Muscle layer of colon (tissue), 2 donors: ENCODE results near the gene DHRS7.

Experiments
- H3K27ac ChIP-seq: one replicate; pipeline ENCODE4 v1.7.0; 2013; ENCODE audit warnings: low read depth, mild to moderate bottlenecking, low read length, moderate library complexity
- H3K27me3 ChIP-seq, 2 donors: one replicate each; pipeline ENCODE4 v1.7.0; 2013; ENCODE audit warnings: low read length in 2 of 2, mild to moderate bottlenecking in 2 of 2; ENCODE audit not compliant: insufficient read depth in 2 of 2, control insufficient read depth in 1 of 2
- H3K36me3 ChIP-seq: one replicate; pipeline ENCODE4 v1.7.0; 2013; ENCODE audit warnings: mild to moderate bottlenecking, low read length; ENCODE audit not compliant: insufficient read depth
- H3K4me1 ChIP-seq: one replicate; pipeline ENCODE4 v1.7.0; 2013; ENCODE audit warnings: mild to moderate bottlenecking, low read length; ENCODE audit not compliant: insufficient read depth
- H3K4me3 ChIP-seq, 2 donors: one replicate each; pipeline ENCODE4 v1.7.0; 2013; ENCODE audit warnings: low read length in 2 of 2, low read depth in 1 of 2, mild to moderate bottlenecking in 1 of 2, moderate library complexity in 1 of 2
- H3K9ac ChIP-seq: one replicate; pipeline ENCODE4 v1.7.0; 2013; ENCODE audit warnings: low read length
- H3K9me3 ChIP-seq: one replicate; pipeline ENCODE4 v1.7.0; 2013; ENCODE audit warnings: mild to moderate bottlenecking, low read length
- donor health status: abdominal sarcoma.
- donor health status: Adenocarcinoma of cecum.

The DHRS7 gene, protein sequence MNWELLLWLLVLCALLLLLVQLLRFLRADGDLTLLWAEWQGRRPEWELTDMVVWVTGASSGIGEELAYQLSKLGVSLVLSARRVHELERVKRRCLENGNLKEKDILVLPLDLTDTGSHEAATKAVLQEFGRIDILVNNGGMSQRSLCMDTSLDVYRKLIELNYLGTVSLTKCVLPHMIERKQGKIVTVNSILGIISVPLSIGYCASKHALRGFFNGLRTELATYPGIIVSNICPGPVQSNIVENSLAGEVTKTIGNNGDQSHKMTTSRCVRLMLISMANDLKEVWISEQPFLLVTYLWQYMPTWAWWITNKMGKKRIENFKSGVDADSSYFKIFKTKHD

DNA sequence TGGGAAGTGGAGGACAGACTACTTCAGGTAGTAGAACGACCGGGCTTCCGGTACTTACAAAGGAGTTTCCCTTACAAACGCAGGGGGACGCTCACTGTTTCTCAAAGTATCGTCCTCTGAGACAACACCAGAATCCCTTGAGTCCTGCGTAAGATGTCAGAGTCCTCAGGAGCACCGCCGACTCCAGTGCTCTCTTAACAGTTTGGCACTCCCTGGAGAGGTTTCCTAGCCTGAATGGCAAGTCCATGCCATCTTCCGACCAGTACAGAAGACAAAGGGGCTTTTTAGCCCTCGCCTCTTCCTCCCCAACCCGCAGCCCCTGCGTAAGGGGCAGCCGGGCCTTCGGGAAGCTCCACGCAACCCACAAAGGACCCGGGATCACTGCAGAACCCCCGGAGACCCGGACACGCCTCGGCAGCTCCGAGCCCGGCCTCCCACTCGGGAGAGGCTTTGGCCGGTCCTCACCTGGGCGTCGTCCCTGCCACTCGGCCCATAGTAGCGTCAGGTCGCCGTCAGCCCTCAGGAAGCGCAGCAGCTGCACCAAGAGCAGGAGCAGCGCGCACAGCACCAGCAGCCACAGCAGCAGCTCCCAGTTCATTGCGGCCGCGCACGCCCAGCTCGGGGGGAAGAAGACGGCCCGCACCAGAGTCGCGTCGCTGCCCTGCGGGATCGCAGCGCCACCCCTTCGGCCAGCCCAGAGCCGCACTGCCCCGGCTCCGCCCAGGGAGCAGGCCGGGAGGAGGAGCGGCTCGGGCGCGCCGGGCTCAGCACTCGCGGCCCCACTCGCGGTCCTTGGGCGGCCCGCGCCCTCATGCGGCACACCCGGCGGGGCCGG lies at the start of gene DHRS7:
Gene DHRS7, minus strand, starts transcription at position 687 of the 835 bp plus-strand sequence. Its CDS starts 89 bp downstream, at position 598.
- Histone ChIP-seq H3K27ac (peak within 1 kb of the TSS; percentile 77), H3K27me3 (no peaks in the 10 kb centered on the region), H3K36me3 (no peaks in the 10 kb centered on the region), H3K4me3 (peak within 1 kb of the TSS; percentile 83 to 99), H3K9me3 (no peaks in the 10 kb centered on the region), H3K9ac (peak within 1 kb of the TSS; percentile 86), H3K4me1 (peaks cover 16% of the 10 kb centered on the region)

DNA sequence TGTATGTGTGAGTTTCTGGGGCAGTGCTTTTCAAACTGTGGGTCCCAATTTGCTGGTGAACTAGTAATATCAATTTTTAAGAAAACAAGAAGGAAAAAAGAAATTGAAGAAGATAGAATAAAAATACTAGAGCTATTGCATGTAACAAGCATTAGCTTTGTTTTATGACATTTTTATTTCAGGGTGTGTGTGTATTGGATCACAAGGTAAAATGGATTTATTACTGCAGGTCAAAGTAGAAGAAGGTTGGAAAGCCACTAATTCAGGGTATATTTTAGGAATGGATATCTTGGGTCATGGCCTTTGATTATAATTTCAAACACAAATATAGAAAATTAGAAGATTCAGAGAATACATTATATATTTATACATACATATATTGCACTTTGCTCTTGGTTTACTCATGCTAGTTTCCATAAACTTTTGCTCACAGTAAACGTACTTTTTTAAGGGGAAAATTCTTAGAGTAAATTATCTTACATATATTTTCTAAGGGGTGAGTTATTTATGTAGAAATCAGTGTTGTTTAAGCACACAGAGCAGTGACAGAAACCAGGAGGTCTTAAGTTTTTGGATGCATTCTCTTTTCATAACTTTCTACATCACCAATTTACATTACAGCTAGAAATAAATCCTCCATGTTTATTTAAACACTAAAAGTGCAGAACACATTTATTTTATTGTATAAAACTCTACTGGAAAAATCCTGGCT lies 49.4 kb upstream of the DHRS7 start:
- peak overlapping the region; percentile 57 for H3K27ac ChIP-seq
- H3K27me3 ChIP-seq = no peaks in the 10 kb centered on the region
- no peaks in the 10 kb centered on the region for H3K9me3 ChIP-seq
- no peak overlapping the region for H3K9ac ChIP-seq
- peaks cover 37% of the 10 kb centered on the region for H3K4me1 ChIP-seq
- H3K36me3 ChIP-seq = no peaks in the 10 kb centered on the region
- no peak overlapping the region for H3K4me3 ChIP-seq

DNA sequence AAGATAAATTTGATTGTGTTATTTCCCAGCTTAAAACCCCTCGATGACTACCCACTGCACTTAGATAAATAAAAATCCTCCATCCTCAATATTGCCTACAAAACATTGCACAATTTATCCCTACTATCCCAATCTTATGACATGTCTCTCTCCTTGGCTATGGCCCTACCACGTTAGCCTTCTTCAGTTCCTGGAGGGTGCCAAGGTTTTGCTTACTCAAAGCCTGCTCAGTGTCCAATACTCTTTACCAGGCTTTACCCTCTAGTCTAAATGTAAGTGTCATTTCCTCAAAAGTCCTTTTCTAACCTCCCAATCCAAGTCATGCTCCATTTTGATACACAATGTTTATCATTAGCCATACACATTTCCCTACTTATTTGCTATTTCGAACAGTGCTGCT lies 48.8 kb upstream of the DHRS7 start:
- Histone ChIP-seq H3K36me3 (no peaks in the 10 kb centered on the region), H3K4me3 (no peak overlapping the region), H3K4me1 (peaks cover 37% of the 10 kb centered on the region), H3K27ac (peak overlapping the region; percentile 49), H3K9ac (no peak overlapping the region), H3K27me3 (no peaks in the 10 kb centered on the region), H3K9me3 (no peaks in the 10 kb centered on the region)

DNA sequence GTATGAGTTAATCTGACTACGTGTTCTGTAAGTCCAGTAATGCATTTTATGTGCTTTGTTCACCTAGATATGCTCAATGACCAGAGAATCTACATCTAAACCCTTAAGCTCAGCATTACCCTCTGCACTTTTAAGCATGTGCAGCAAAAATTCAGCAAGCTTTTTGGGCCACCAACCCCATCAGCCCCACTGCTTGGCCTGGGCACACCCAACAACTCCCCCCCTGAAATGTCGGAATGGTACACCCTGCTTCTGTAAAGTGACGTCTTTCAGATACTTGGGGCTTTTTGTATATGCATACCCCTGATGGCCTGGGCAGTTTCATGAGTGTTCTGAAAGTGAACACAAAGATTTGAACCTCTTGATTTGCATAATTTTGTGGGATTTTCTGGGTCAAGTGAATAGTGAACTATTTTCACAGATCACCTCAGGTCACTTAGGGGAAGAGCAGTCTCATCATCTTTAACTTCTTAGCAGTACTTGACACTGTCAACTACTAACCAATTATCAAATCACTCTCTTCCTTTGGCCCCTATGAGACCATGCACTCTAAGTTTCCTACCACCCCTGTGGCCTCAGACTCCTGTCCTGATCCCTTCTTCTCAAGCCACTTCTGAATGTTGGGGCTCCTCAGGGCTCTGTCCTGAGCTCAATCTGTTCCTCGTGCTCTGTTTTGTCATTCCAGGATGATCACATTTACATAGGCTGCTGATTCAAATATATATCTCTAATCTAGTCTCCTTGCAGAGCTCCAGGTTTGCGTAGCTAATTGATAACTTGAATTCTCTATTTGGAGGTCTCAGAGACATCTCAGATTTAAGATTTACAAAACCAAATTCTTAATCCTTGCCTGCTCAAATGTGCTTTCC lies 47.5 kb upstream of the DHRS7 start:
- Histone ChIP-seq H3K36me3 (no peaks in the 10 kb centered on the region), H3K9ac (no peak overlapping the region), H3K4me3 (no peak overlapping the region), H3K27ac (no peak overlapping the region), H3K4me1 (peaks cover 31% of the 10 kb centered on the region), H3K9me3 (no peaks in the 10 kb centered on the region), H3K27me3 (no peaks in the 10 kb centered on the region)

DNA sequence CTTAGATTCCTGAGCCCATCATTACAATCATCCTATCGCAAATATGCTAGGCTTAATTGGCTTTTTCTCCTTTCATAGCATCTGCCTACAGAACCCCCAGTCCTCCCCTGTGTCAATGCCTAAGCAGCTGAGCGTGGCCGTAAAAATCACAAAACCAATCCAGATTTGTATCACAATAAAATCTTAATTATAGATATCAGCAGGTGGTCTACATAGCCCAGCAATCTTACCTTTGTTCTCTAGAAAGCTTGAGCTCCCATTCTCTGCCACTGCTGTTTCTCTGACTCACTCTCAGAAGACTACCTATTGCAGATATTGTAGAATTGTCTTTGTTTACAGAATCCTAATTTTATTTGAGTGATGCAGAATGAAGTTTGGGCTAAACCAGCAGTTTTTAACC lies 46.0 kb upstream of the DHRS7 start:
- no peaks in the 10 kb centered on the region for H3K9me3 ChIP-seq
- no peaks in the 10 kb centered on the region for H3K27me3 ChIP-seq
- no peak overlapping the region for H3K27ac ChIP-seq
- peaks cover 15% of the 10 kb centered on the region for H3K4me1 ChIP-seq
- no peak overlapping the region for H3K9ac ChIP-seq
- no peaks in the 10 kb centered on the region for H3K36me3 ChIP-seq
- H3K4me3 ChIP-seq = no peak overlapping the region

DNA sequence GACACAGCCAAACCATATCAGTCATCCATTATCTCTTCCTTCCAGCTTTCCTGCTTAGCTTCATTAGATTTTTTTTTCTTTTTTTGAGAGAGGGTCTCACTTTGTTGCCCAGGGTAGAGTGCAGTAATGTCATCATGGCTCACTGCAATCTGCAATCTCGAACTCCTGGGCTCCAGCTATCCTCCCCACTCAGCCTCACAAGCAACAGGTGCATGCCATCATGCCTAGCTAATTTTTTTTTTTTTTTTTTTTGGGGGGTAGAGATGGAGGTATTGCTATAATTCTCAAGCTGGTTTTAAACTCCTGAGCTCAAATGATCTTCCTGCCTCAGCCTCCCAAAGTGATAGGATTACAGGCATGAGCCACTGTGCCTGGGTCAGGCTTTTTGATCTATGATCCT lies 45.5 kb upstream of the DHRS7 start:
- Histone ChIP-seq H3K27me3 (no peaks in the 10 kb centered on the region), H3K4me1 (peaks cover 13% of the 10 kb centered on the region), H3K36me3 (no peaks in the 10 kb centered on the region), H3K9me3 (no peaks in the 10 kb centered on the region), H3K4me3 (no peak overlapping the region), H3K27ac (no peak overlapping the region), H3K9ac (no peak overlapping the region)

DNA sequence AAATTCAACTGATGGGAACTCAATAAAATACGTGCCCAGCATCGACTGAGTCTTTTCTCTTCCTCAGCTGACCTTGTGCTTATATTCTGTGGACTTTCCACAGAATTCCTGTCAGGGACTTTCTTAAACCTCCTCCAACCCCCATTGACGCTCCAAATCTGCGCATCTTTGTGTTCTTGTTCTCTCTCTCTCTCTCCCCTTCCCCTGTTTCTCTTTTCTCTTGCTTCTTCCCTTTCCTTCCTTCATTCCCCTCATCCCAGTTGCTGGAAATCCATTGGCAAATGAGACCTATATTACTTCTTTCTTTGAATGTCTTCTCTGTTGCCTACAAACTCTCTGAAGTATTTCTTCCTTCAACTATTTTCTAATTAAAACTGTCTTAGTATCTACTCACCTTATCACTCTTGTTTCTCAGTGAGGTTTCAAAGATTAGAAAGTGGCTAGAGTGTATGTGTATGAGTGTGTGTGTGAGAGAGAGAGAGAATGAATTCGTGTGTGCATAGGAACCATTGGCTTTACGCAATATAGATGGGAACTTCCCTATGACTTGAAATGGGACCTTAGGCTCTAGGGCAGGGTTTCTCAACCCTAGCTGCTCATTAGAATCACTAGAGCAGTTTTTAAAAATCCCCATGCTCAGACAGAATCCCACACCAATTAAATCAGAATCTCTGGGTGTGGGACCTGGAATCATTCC lies 41.8 kb upstream of the DHRS7 start:
- Histone ChIP-seq H3K27me3 (no peaks in the 10 kb centered on the region), H3K9ac (no peak overlapping the region), H3K9me3 (no peaks in the 10 kb centered on the region), H3K36me3 (no peaks in the 10 kb centered on the region), H3K4me3 (no peak overlapping the region), H3K4me1 (no peaks in the 10 kb centered on the region), H3K27ac (no peak overlapping the region)

DNA sequence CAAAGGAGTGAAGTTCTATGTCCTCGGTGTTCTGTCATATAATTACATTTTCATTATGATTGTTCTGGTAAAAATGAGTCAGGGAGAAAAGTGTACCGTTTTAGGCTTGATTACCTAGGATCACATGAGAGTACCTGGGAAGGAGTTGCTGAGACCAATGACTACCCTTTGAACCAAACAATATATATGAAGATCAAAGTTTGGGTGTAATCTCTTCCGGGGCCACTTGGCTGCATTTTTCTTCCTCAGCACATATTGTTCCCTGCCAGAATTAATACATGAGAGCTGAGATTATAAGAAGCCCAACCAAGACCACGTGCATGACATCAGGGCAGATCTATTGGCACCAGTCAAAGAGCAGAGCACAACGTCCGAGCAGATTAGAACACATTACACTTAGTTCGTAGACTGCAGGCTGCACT lies 41.1 kb upstream of the DHRS7 start:
- no peaks in the 10 kb centered on the region for H3K36me3 ChIP-seq

DNA sequence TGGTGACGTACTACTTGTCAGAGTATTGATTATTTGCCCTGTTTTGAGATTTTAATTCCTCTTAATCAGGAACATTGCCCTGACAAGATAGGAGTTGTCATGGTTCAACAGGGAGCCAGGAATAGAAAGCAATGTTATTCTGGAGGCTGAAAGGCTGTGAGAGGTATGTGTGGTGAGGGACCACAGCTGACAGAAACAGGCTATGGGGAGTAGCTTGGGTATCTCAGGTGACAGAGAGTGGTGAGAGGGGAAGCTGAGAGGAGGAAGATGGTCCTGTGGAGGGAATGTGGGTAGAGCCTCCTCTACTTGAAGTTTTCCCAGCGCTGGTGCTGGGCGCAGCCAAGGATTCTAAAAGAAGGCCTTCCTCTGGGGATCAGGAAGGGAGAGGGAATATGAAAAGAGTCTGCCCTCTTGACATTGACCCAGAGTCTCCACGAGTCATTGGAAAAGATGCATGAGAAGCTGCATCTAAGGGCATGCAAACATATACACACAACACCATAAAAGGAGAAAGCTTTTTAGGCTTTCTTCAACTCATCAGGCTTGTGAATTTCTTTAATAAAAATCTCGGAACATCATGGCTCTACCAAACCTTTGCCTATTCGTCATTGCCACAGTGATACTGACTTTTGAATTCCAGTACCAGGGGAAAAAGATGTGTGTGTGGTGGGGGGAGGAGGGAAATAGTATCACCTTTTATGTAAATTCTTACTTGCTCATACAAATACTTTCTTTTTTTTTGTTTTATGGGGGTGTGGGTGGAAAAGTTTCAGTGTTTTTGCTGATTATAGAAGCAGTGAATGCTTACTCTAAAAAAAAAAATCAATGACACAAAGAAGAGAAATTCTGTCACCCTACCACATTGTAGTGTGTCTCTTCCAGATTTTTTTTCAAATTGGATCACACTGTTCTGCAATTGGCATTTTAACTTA lies 39.9 kb upstream of the DHRS7 start:
- H3K27ac ChIP-seq = no peak overlapping the region
- H3K9ac ChIP-seq = no peak overlapping the region
- H3K36me3 ChIP-seq = no peaks in the 10 kb centered on the region
- H3K4me1 ChIP-seq = no peaks in the 10 kb centered on the region
- no peaks in the 10 kb centered on the region for H3K9me3 ChIP-seq
- no peak overlapping the region for H3K4me3 ChIP-seq
- no peaks in the 10 kb centered on the region for H3K27me3 ChIP-seq

More for the DNA sequence above, 41.1 kb upstream of the DHRS7 start:
- Histone ChIP-seq H3K27me3 (no peaks in the 10 kb centered on the region), H3K9me3 (no peaks in the 10 kb centered on the region), H3K4me1 (no peaks in the 10 kb centered on the region), H3K4me3 (no peak overlapping the region), H3K9ac (no peak overlapping the region), H3K27ac (no peak overlapping the region)
